ENCODE results near the gene UHRF1. TPM values are rescaled to one million over a fixed set of nuclear protein-coding genes. Genes with fewer than 3 reads are reported as not detected.

The UHRF1 gene
- total RNA-seq, 1 experiment from 2014 or later = 56.8 TPM

Other genes starting within 250 kb of the UHRF1 start
- gene MYDGF, start 239.2 kb upstream of the UHRF1 start, total RNA-seq (2014; rRNA removed; shearing (Covaris generic); ENCODE audit: low replicate concordance) = 161 and 252 TPM in 2 replicates
- gene DPP9, start 185.7 kb upstream of the UHRF1 start, total RNA-seq (2014; rRNA removed; shearing (Covaris generic); ENCODE audit: low replicate concordance) = 16.1 and 17.0 TPM in 2 replicates
- 7.2 and 9.2 TPM in 2 replicates for gene FEM1A, start 117.8 kb upstream of the UHRF1 start, total RNA-seq (2014; rRNA removed; shearing (Covaris generic); ENCODE audit: low replicate concordance)
- gene TICAM1, start 77.8 kb upstream of the UHRF1 start, total RNA-seq (2014; rRNA removed; shearing (Covaris generic); ENCODE audit: low replicate concordance) = 0.59 and 3.2 TPM in 2 replicates
- 140 and 291 TPM in 2 replicates for gene PLIN3, start 41.8 kb upstream of the UHRF1 start, total RNA-seq (2014; rRNA removed; shearing (Covaris generic); ENCODE audit: low replicate concordance)
- not detected in 2 replicates for gene ARRDC5, start 6.6 kb upstream of the UHRF1 start, total RNA-seq (2014; rRNA removed; shearing (Covaris generic); ENCODE audit: low replicate concordance)
- gene KDM4B, start 59.6 kb downstream of the UHRF1 start, total RNA-seq (2014; rRNA removed; shearing (Covaris generic); ENCODE audit: low replicate concordance) = 10.3 and 23.5 TPM in 2 replicates